Measurements from ENCODE around the gene HES6. TPM values are rescaled to one million over a fixed set of nuclear protein-coding genes. Genes with fewer than 3 reads are reported as not detected.

The HES6 gene
- total and polyA plus RNA-seq, 10 of the 15 experiments (the other 5 are each of a cell fraction or from before 2014, with no cell fraction given) = 0.11 to 1.7 (median 0.83) TPM

DNA sequence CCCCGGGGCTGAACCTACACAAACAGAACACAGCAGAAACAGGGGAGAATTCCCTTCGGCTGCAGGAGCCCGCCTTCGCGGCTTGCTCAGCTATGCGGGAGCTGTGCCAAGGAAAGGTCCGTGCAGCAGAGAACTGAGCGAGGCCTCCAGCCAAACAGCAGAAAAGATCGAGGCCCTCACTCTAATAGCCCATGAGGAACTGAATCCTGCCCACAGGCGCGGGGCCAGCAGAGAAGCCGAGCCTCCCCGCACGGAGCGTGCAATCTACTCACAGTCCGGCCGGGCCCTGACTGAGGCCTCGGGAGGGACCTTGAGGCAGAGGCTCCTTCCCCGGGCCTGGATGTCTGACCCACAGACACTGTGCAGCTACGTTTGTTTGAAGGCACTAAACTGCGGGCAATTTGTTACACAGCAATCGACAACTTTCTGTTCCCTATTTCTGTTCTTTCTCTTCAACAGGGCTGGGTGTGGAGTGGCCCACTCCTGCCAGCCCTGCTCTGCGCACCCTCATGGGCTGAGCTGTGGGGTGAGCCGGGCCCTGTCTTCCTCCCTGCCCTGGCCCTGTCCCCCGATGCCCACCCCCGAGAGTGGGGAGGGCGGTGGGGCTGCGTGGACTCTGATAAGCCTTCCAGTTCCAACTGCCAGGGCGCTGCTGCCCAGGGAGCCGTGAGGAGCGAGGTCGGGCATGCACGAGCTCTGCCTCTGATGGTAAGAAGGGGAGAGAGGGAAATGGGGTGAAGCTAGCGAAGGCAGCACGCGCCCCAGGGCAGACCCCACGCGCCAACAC lies 13.7 kb downstream of the HES6 start:
- Histone ChIP-seq H3K4me3 (no peak overlapping the region), H3K79me2 (ENCODE audit: control insufficient read depth, insufficient read depth, low read length) (no peaks in the 10 kb centered on the region), H3K27me3 (replicated peaks in 1 of 2; ENCODE audit: control insufficient read depth in 2 of 2, insufficient read depth in 2 of 2, low read length in 1 of 2) (no peaks in the 10 kb centered on the region; a peak in 4 of 4 replicates), H3K36me3 (ENCODE audit: control insufficient read depth in 2 of 2, insufficient read depth in 2 of 2, low read length in 1 of 2) (no peaks in the 10 kb centered on the region), H3K27ac (ENCODE audit: control insufficient read depth, insufficient read depth) (no peak overlapping the region), H3K4me2 (ENCODE audit: control insufficient read depth, insufficient read depth) (no peak overlapping the region), H4K20me1 (ENCODE audit: control insufficient read depth, insufficient read depth) (no peaks in the 10 kb centered on the region), H2AFZ (ENCODE audit: control insufficient read depth, low read depth, low read length) (no peak overlapping the region), H3K4me1 (ENCODE audit: control insufficient read depth, insufficient read depth, low read length) (no peaks in the 10 kb centered on the region), H3K9me3 (replicated peaks; ENCODE audit: control insufficient read depth, insufficient read depth, low read length) (no peaks in the 10 kb centered on the region), H3K9ac (ENCODE audit: control insufficient read depth, insufficient read depth, low read length) (no peak overlapping the region)
- SMC1A ChIA-PET (ENCODE audit: uncharacterized antibody, unreplicated experiment) = no interaction called here
- RAD21 ChIA-PET (ENCODE audit: unreplicated experiment) = no interaction called here
- WGBS (ENCODE audit: insufficient coverage, insufficient replicate concordance, low lambda C conversion rate, missing lambda C conversion rate) = 68% methylated on average over 35 of the region's 38 CpGs
- CTCF ChIA-PET = no interaction called here
- intact Hi-C loops (cut with micrococcal nuclease; ENCODE audit: unreplicated experiment) (no loop called here), in situ Hi-C loops (cut with MboI) (no loop called here)
- no TSS peak for BruUV-seq (replicated peaks)
- POLR2A ChIA-PET = no interaction called here
- ATAC-seq (peak; percentile 70), DNase-seq (ENCODE audit: low read depth, low spot score) (no peak), FAIRE-seq (no peak)
- no peak for TF ChIP-seq SIN3A (IDR thresholded peaks at IDR 0.05; ENCODE audit: low read depth, low read length)
- TF ChIP-seq PAX8 (IDR thresholded peaks at IDR 0.05) = no peak
- no peak for TF ChIP-seq GABPA (IDR thresholded peaks at IDR 0.05; ENCODE audit: low read depth)
- TF ChIP-seq SPI1 (IDR thresholded peaks at IDR 0.05; ENCODE audit: borderline replicate concordance, insufficient read depth, low read depth, low read length) = peak; percentile 41; the same call in 1 of the 2 replicates

DNA sequence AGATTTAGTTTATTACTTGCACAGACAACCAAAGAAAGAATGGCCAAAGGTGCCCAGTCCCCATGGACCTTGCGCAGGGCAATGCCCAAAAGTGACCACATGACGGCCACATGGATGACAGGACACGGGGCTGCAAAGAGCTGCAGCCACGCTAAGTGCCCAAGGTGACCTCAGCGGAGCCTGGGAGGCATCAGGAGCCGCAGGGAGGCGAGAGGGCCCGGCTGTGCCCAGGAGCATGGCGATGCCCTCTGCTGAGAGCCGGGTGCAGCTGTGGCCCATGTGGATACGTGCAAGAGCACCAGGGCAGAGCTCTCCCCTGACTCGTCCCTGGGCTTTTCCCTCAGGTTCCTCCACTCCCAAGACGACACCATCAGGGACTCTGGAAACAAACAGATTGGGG lies 14.7 kb downstream of the HES6 start:
- no peaks in the 10 kb centered on the region; a peak in 2 of 4 replicates for H3K27me3 ChIP-seq (replicated peaks in 1 of 2; ENCODE audit: control insufficient read depth in 2 of 2, insufficient read depth in 2 of 2, low read length in 1 of 2)
- 50% methylated on average over 13 of the region's 13 CpGs for WGBS (ENCODE audit: insufficient coverage, insufficient replicate concordance, low lambda C conversion rate, missing lambda C conversion rate)
- H3K4me3 ChIP-seq = no peak overlapping the region
- DNase-seq (ENCODE audit: low read depth, low spot score) (no peak), FAIRE-seq (no peak), ATAC-seq (no peak)
- no peak overlapping the region for H3K27ac ChIP-seq (ENCODE audit: control insufficient read depth, insufficient read depth)
- no peaks in the 10 kb centered on the region for H3K79me2 ChIP-seq (ENCODE audit: control insufficient read depth, insufficient read depth, low read length)
- ChIA-PET POLR2A (no interaction called here), SMC1A (ENCODE audit: uncharacterized antibody, unreplicated experiment) (no interaction called here), RAD21 (ENCODE audit: unreplicated experiment) (no interaction called here), CTCF (no interaction called here)
- in situ Hi-C loops (cut with MboI) = no loop called here
- intact Hi-C loops (cut with micrococcal nuclease; ENCODE audit: unreplicated experiment) = no loop called here
- no peak overlapping the region for H3K4me2 ChIP-seq (ENCODE audit: control insufficient read depth, insufficient read depth)
- no peak overlapping the region for H3K9ac ChIP-seq (ENCODE audit: control insufficient read depth, insufficient read depth, low read length)
- H3K9me3 ChIP-seq (replicated peaks; ENCODE audit: control insufficient read depth, insufficient read depth, low read length) = no peaks in the 10 kb centered on the region
- H2AFZ ChIP-seq (ENCODE audit: control insufficient read depth, low read depth, low read length) = no peak overlapping the region
- H3K4me1 ChIP-seq (ENCODE audit: control insufficient read depth, insufficient read depth, low read length) = no peaks in the 10 kb centered on the region
- no TSS peak for BruUV-seq (replicated peaks)
- no peaks in the 10 kb centered on the region for H3K36me3 ChIP-seq (ENCODE audit: control insufficient read depth in 2 of 2, insufficient read depth in 2 of 2, low read length in 1 of 2)
- H4K20me1 ChIP-seq (ENCODE audit: control insufficient read depth, insufficient read depth) = no peaks in the 10 kb centered on the region
- TF ChIP-seq, protein P1, sequence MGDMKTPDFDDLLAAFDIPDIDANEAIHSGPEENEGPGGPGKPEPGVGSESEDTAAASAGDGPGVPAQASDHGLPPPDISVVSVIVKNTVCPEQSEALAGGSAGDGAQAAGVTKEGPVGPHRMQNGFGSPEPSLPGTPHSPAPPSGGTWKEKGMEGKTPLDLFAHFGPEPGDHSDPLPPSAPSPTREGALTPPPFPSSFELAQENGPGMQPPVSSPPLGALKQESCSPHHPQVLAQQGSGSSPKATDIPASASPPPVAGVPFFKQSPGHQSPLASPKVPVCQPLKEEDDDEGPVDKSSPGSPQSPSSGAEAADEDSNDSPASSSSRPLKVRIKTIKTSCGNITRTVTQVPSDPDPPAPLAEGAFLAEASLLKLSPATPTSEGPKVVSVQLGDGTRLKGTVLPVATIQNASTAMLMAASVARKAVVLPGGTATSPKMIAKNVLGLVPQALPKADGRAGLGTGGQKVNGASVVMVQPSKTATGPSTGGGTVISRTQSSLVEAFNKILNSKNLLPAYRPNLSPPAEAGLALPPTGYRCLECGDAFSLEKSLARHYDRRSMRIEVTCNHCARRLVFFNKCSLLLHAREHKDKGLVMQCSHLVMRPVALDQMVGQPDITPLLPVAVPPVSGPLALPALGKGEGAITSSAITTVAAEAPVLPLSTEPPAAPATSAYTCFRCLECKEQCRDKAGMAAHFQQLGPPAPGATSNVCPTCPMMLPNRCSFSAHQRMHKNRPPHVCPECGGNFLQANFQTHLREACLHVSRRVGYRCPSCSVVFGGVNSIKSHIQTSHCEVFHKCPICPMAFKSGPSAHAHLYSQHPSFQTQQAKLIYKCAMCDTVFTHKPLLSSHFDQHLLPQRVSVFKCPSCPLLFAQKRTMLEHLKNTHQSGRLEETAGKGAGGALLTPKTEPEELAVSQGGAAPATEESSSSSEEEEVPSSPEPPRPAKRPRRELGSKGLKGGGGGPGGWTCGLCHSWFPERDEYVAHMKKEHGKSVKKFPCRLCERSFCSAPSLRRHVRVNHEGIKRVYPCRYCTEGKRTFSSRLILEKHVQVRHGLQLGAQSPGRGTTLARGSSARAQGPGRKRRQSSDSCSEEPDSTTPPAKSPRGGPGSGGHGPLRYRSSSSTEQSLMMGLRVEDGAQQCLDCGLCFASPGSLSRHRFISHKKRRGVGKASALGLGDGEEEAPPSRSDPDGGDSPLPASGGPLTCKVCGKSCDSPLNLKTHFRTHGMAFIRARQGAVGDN (IDR thresholded peaks at IDR 0.05) = no peak
- TF ChIP-seq MXI1 (IDR thresholded peaks at IDR 0.05; ENCODE audit: low read depth, low read length) (no peak), PAX8 (IDR thresholded peaks at IDR 0.05) (no peak), JUNB (IDR thresholded peaks at IDR 0.05) (no peak), POLR2AphosphoS2 (IDR thresholded peaks at IDR 0.05; ENCODE audit: low read depth, low read length) (no peak), CHD1 (IDR thresholded peaks at IDR 0.05; ENCODE audit: low read depth, low read length) (no peak)
- TF ChIP-seq, protein P2, sequence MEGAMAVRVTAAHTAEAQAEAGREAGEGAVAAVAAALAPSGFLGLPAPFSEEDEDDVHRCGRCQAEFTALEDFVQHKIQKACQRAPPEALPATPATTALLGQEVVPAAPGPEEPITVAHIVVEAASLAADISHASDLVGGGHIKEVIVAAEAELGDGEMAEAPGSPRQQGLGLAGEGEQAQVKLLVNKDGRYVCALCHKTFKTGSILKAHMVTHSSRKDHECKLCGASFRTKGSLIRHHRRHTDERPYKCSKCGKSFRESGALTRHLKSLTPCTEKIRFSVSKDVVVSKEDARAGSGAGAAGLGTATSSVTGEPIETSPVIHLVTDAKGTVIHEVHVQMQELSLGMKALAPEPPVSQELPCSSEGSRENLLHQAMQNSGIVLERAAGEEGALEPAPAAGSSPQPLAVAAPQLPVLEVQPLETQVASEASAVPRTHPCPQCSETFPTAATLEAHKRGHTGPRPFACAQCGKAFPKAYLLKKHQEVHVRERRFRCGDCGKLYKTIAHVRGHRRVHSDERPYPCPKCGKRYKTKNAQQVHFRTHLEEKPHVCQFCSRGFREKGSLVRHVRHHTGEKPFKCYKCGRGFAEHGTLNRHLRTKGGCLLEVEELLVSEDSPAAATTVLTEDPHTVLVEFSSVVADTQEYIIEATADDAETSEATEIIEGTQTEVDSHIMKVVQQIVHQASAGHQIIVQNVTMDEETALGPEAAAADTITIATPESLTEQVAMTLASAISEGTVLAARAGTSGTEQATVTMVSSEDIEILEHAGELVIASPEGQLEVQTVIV (IDR thresholded peaks at IDR 0.05; ENCODE audit: borderline replicate concordance, partially characterized antibody) = no peak

Measured in GM12878 (cell line).